OCI-LY1 (cell line): Measurements from ENCODE around the gene CNPPD1.
"Not testable (repeated sequence)": the region's sequence is repeated elsewhere in the genome, so short reads cannot be mapped to it uniquely, and the experiment has no call there.

ENCODE experiments used
- H2AFZ ChIP-seq: fragments of 200-600 bp; sonication (generic), shearing (Covaris generic); 2 replicates; pipeline ENCODE4 v1.6.0; 2014; ENCODE audit warnings: antibody characterized with exemption, mild to moderate bottlenecking, low read length
- H3F3A ChIP-seq: fragments of 200-600 bp; sonication (generic), shearing (Covaris generic); 2 replicates; pipeline ENCODE4 v1.6.0; 2014; ENCODE audit warnings: mild to moderate bottlenecking, antibody characterized with exemption, low read length, moderate library complexity; ENCODE audit not compliant: insufficient read depth
- H3K27ac ChIP-seq: fragments of 200-600 bp; sonication (generic); 2 replicates; pipeline ENCODE4 v1.5.1; 2014; ENCODE audit warnings: low read length, mixed run types, mild to moderate bottlenecking, low read depth; ENCODE audit not compliant: poor library complexity, severe bottlenecking
- H3K27me3 ChIP-seq: fragments of 200-600 bp; sonication (generic); 2 replicates; pipeline ENCODE4 v1.6.0; 2014; ENCODE audit warnings: antibody characterized with exemption, mild to moderate bottlenecking, low read length, moderate library complexity; ENCODE audit not compliant: insufficient read depth
- H3K36me3 ChIP-seq: fragments of 200-600 bp; sonication (generic); 2 replicates; pipeline ENCODE4 v1.6.1; 2014; ENCODE audit warnings: mild to moderate bottlenecking, antibody characterized with exemption, low read length, moderate library complexity, mixed read lengths; ENCODE audit not compliant: insufficient read depth
- H3K4me1 ChIP-seq: fragments of 200-600 bp; sonication (generic); 2 replicates; pipeline ENCODE4 v1.5.1; 2014; ENCODE audit warnings: mild to moderate bottlenecking, low read length, moderate library complexity; ENCODE audit not compliant: insufficient read depth, severe bottlenecking
- H3K4me2 ChIP-seq: fragments of 200-600 bp; sonication (generic), shearing (Covaris generic); 2 replicates; pipeline ENCODE4 v1.6.1; 2014; ENCODE audit warnings: low read length
- H3K4me3 ChIP-seq: fragments of 200-600 bp; sonication (generic); 2 replicates; pipeline ENCODE4 v1.5.1; 2014; ENCODE audit warnings: low read length, low read depth, mild to moderate bottlenecking, mixed read lengths; ENCODE audit not compliant: poor library complexity, severe bottlenecking
- H3K79me2 ChIP-seq: fragments of 200-600 bp; shearing (Covaris generic); 2 replicates; pipeline ENCODE4 v1.6.1; 2016; ENCODE audit warnings: mixed run types, low read length, mixed read lengths; ENCODE audit not compliant: insufficient read depth
- H3K9ac ChIP-seq: fragments of 200-600 bp; sonication (generic), shearing (Covaris generic); 2 replicates; pipeline ENCODE4 v1.6.1; 2014; ENCODE audit warnings: mild to moderate bottlenecking, low read length, mixed read lengths
- H3K9me2 ChIP-seq: fragments of 200-600 bp; sonication (generic), shearing (Covaris generic); 2 replicates; pipeline ENCODE4 v1.6.1; 2014; ENCODE audit warnings: low read depth, mild to moderate bottlenecking, low read length, mixed read lengths
- H3K9me3 ChIP-seq: fragments of 200-600 bp; shearing (Covaris generic); 2 replicates; pipeline ENCODE4 v1.6.1; 2014; ENCODE audit warnings: low read length, mixed read lengths
- H4K20me1 ChIP-seq: fragments of 200-600 bp; sonication (generic), shearing (Covaris generic); 2 replicates; pipeline ENCODE4 v1.6.0; 2016; ENCODE audit warnings: mild to moderate bottlenecking, low read length; ENCODE audit not compliant: insufficient read depth
- CTCF ChIP-seq: fragments of 200-600 bp; sonication (generic), shearing (Covaris generic); IDR thresholded peaks from 2 replicates; pipeline ENCODE4 v1.5.1; 2017; ENCODE audit warnings: mild to moderate bottlenecking, antibody characterized with exemption, low read length, moderate library complexity, mixed read lengths
- EZH2 ChIP-seq: fragments of 200-600 bp; sonication (generic), shearing (Covaris generic); IDR thresholded peaks from 2 replicates; pipeline ENCODE4 v1.8.0; 2017; ENCODE audit warnings: borderline replicate concordance, mixed run types, mild to moderate bottlenecking, antibody characterized with exemption, low read length, moderate library complexity, mixed read lengths

Gene CNPPD1

GRCh38 chr2:219205165-219205538, 28.4 kb upstream of the CNPPD1 start:
- Histone ChIP-seq H2AFZ (no peak overlapping the region), H3K79me2 (no peaks in the 10 kb centered on the region), H3K36me3 (peaks cover 27% of the 10 kb centered on the region; the same call in 1 of the 2 replicates), H4K20me1 (no peaks in the 10 kb centered on the region), H3K27ac (no peak overlapping the region), H3K9me2 (no peaks in the 10 kb centered on the region), H3F3A (0 out of 2 replicates have a peak, but pooled peaks cover 3% of the 10 kb centered on the region), H3K9ac (no peak overlapping the region), H3K4me2 (no peak overlapping the region), H3K9me3 (peaks cover 6% of the 10 kb centered on the region; the same call in 1 of the 2 replicates), H3K4me1 (peaks cover 21% of the 10 kb centered on the region), H3K27me3 (no peaks in the 10 kb centered on the region), H3K4me3 (no peak overlapping the region)
- no peak for TF ChIP-seq EZH2
- TF ChIP-seq CTCF: no peak

DNA sequence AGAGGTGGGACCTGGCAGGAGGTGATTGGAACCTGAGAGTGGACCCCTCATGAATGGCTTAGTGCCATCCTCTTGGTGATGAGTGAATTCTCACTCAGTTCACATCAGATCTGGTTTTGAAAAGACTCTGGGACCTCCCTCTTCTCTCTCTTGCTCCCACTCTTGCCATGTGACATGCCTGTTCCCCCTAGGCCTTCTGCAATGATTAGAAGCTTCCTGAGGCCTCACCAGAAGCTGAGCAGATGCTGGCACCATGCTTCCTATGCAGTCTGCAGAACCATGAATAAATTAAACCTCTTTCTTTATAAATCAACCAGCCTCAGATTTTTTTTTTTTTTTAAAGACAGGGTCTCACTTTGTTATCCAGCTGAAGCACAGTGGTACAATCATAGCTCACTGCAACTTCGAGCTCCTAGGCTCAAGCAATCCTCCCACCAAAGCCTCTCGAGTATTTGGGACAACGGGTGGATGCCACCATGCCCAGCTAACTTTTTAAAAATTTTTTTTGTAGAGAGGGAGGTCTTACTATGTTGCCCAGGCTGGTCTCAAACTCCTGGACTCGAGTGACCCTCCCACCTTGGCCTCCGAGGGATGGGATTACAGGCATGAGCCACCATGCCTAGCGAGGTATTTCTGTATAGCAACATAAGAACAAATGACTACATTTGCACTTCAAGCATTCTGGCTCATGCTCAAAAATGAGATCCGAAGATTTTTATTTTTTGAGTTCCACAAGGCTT, 27.9 kb upstream of the CNPPD1 start:
- no peaks in the 10 kb centered on the region for H3K27me3 ChIP-seq

GRCh38 chr2:219201331-219201730, 24.6 kb upstream of the CNPPD1 start:
- H3K36me3 ChIP-seq, H2AFZ ChIP-seq, H3K4me3 ChIP-seq, H3F3A ChIP-seq, H4K20me1 ChIP-seq, H3K4me1 ChIP-seq, H3K27me3 ChIP-seq, H3K9me2 ChIP-seq, H3K27ac ChIP-seq, H3K9ac ChIP-seq, H3K4me2 ChIP-seq, H3K9me3 ChIP-seq, H3K79me2 ChIP-seq: not testable (repeated sequence)

More for the DNA sequence above, 27.9 kb upstream of the CNPPD1 start:
- H3K4me3 ChIP-seq: no peak overlapping the region
- H3K79me2 ChIP-seq: no peaks in the 10 kb centered on the region
- H2AFZ ChIP-seq: no peak overlapping the region
- TF ChIP-seq CTCF: no peak
- TF ChIP-seq EZH2: no peak
- no peaks in the 10 kb centered on the region for H3K9me2 ChIP-seq
- no peaks in the 10 kb centered on the region for H4K20me1 ChIP-seq
- H3K9ac ChIP-seq: no peak overlapping the region
- H3K36me3 ChIP-seq: peaks cover 21% of the 10 kb centered on the region; the same call in 1 of the 2 replicates
- H3F3A ChIP-seq: 0 out of 2 replicates have a peak, but pooled peaks cover 3% of the 10 kb centered on the region
- H3K4me2 ChIP-seq: no peak overlapping the region
- H3K27ac ChIP-seq: no peak overlapping the region
- peaks cover 6% of the 10 kb centered on the region; the same call in 1 of the 2 replicates for H3K9me3 ChIP-seq
- H3K4me1 ChIP-seq: peaks cover 21% of the 10 kb centered on the region

GRCh38 chr2:219200502-219201326, 24.0 kb upstream of the CNPPD1 start:
- not testable (repeated sequence) for H3K79me2 ChIP-seq, H3K9ac ChIP-seq, H3K9me2 ChIP-seq, H4K20me1 ChIP-seq, H3K4me3 ChIP-seq, H3K4me2 ChIP-seq, H3F3A ChIP-seq, H2AFZ ChIP-seq, H3K27me3 ChIP-seq, H3K9me3 ChIP-seq, H3K27ac ChIP-seq, H3K36me3 ChIP-seq, H3K4me1 ChIP-seq
